NCI-H82 treated with DMSO at 0.1 percent for 48 hours (cell line): Measurements from ENCODE around the gene PDE4DIP.
"Not testable (repeated sequence)": the region's sequence is repeated elsewhere in the genome, so short reads cannot be mapped to it uniquely, and the experiment has no call there.

Source experiments
- DNase-seq: peaks from one replicate; lab custom pipeline; 2025; ENCODE audit not compliant: unreplicated experiment; lab: John Stamatoyannopoulos, UW

The PDE4DIP gene

DNA sequence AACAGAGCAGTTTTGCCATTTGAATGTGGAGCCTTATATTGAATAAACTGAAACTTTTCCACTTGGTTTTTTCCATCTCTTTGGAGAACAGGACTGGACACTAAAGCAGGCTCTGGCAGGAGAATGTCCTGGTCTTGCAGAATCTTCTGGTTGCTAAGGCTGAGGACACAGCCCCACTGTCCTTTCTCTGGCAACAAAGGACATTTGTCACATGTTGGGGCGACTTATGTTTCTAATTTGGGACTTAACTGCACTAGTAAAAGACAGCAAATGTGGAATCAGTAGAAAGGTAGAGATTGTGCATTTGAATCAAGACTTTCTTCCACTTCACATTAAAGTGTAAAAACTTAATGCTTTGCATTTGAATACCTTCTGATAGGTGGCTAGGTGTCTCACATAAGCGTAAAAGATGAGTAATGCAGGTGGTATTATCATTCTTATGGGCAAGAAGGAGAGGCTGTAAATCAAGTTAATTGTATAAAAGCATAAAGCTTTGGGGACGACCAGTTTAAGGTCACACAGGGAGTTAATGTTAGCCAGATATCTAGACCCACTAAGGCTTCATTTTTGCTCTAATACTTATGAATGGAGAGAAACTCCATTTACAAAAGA, 74.7 kb downstream of the PDE4DIP start:
- DNase-seq: not testable (repeated sequence)

DNA sequence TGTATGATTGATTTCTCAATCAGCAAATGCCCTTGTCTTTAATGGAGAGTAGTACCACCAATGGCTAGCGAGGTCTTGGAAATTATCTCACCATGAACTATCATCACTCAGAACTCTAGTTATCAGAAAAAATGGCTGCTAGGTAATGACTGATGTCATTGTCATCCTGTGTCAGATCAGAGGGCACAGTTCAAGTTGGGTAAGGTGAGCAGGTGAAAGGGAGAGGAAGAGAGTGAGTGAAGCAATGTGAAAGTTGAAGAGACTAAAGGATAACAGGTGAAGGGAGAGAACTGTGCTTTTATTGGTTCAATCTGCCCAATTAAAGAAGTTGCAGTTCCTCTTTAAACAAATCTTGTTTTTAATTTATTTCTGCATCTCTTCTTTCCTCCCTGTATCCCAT, 76.8 kb downstream of the PDE4DIP start:
- not testable (repeated sequence) for DNase-seq

DNA sequence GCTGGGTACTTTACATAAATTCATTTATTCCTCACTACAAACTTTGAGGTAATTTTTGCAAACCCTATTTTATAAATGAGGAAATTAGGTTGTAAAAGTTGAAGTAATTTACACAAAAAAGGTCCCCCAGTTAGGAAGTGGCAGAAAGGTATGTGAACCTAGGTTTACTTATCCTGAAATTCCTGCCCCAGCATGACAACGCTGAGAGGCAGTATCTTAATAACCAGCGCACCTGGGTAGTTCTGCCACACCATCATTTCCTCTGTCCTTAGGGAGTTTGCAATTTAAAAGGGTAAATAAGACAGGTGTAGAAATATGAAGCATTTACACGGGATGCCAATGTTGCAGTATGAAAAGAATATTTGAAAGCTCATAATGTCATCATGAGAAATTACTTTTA, 79.6 kb downstream of the PDE4DIP start:
- not testable (repeated sequence) for DNase-seq

DNA sequence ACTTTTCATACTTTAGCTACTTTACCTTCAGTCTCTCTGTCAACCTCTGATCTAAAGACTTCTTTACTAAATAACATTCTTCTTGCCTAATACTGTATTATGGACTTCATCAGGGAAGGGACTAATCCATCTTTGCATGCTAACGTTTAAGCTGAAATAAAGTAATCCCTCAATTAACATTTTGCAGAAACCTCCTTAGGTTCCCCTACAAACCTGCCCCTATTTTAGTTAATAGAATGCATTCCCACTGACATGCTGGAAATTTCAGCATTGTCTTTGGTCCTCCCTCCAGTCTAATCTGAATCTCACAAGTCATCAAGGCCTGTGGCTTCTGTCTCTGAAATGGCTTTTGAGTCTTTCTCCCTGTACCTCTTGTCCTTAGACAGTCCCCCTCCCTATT, 83.4 kb downstream of the PDE4DIP start:
- not testable (repeated sequence) for DNase-seq

DNA sequence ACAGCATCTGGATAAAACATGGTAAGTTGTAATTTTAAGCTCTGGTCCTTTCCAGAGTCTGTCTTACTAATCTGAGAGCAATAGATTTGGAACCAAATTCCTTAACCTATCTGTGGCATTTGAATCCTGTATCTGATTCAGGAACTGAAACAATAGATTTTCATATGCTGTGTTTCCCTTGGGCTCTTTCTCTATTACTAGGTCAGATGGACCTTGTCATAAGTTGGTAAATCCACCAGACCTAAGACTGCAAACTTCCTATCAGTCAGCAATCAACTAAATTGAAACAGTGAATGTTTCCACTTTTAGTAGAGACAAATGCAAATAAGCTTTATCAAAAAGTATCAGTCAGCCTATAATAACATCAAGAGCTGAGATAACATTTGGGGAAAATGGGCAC, 85.0 kb downstream of the PDE4DIP start:
- not testable (repeated sequence) for DNase-seq

DNA sequence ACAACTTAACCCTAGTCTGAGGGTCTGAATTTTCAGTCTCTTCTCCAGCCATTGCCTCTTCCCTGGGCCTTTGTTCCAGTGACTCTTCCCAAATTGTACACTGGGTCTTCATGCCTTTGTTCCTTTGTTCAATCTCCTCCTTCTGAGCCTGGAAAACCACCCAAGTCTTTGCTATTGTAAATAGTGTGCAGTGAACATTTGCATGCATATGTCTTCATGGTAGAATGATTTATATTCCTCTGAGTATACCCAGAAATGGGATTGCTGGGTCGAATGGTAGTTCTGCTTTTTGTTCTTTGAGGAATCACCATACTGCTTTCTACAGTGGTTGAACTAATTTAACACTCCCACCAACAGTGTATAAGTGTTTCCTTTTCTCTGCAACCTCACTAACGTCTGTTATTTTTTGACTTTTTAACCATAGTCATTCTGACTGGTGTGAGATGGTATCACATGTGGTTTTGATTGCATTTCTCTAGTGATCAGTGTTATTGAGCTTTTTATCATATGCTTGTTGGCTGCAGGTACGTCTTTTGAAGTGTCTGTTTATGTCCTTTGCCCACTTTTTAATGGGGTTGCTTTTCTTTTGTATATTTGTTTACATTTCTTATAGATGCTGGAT, 91.3 kb downstream of the PDE4DIP start:
- DNase-seq: not testable (repeated sequence)

DNA sequence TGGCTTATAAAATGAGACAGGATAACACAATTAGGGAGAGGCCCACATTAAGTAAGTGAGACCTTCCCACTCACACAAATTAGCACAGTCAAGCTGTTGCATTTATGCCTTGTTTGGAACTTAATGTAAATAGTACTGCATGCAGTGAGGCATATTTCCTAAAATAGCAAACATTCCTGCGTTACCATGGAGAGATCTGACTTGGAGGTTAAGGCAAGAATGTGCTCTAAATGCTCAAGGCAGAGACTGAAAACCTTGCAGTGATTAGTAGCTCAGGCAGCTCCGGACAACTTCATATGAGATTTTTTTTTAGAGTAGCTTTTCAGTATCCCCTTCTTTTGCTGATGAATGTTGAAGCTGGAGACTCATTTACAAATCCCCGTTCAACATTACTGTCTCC, 98.7 kb downstream of the PDE4DIP start:
- not testable (repeated sequence) for DNase-seq

DNA sequence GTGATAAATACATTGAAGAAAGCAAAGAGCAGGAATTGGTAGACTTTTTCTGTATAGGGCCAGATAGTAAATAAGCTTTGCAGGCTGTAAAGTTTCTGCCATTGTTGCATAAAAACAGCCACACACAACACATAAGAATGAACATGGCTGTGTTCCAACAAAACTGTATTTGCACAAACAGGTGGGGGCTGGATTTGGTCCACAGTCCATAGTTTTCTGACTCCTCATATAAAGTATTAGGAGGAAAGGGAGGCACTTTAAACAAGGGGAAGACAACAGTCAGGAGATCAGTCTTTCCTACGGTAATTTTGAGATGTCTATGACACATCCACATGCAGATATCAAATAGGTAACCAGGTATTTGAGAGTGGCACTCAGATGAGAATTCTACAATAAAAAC, 100.9 kb downstream of the PDE4DIP start:
- not testable (repeated sequence) for DNase-seq

DNA sequence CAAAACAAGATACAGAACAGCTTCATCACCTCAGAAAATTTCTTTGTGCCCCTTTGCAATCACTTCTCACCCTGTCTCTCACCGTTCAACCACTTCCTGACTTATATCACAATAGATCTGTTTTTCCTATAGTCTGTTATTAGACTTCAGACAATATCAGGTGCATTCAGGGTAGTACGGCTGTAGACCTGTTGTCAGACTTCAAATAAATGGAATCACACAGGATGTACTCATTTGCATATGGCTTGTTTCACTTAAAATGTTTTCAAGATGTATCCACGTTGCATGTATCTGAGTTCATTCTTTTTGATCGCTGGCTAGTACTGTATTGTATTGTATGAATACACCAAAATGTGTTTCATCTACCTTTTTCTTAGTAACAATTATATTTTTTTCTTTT, 104.5 kb downstream of the PDE4DIP start:
- not testable (repeated sequence) for DNase-seq

DNA sequence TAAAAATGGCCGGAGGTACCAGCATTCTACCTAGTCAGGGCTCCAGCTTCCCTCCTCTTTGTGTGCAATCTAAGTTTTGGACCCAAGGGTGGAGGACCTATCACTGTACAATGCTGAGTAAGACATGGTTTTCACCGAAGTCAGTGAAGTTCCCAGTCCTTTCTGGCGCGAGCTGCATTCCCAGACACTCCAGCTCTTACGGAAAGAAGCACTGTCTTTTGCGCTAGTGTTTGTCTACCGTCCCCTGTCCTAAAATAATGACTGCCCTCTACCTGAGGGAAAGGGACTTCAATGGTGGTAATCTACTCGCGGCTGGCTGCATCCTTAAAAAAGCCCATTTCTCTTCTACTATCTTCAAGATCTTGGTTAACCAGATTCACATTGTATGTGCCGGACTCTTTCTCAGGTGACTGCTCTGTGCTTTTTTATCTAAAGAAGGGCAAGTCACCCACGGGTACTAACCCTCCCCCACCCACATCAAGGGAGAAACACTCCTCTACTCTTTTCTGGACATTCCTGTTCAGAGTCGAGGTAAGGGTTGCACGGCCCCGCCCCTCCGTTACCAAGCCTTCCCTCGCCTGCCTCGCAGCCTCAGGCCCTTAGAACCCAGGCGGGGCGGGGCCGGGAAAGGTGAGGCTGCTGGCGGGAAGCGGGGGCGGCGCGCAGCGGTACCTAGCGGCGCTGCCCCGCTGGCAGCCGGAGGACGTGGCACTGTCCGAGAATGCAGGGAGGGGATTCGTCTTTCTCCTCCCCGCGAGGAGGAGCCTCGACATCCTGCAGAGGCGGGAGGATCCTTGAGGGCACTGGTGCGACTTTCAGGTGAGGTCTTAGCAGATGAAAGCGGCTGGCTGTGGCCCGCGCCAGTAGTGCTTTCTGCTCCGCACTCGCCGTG, 107.4 kb downstream of the PDE4DIP start:
- DNase-seq: peak; percentile 29

DNA sequence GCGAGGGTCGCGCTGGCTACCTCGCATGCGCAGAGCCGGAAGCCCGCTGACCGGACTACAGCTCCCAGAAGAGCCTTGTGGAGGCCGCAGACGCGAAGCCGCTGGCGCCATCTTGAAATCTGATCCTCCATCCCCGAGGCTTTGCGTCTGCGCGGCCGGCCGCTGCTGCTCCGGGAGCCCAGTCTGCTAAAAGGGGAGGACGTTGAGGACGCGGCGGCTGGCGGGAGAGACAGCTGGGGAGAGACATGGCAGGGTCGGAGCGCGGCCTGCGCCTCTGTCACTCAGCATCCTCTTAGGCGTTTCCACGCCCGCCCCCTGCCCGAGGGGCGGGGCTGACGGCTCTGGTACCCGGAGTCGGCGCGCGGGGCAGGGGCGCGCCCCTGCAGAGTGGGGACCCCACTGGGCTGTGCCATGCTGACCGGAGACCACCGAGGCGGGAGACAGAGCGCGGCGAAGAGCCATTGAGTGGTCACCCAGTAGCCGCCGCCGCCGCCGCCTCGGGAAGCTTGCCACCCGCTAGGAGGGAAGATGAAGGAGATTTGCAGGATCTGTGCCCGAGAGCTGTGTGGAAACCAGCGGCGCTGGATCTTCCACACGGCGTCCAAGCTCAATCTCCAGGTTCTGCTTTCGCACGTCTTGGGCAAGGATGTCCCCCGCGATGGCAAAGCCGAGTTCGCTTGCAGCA, 108.2 kb downstream of the PDE4DIP start:
- DNase-seq: not testable (repeated sequence)

DNA sequence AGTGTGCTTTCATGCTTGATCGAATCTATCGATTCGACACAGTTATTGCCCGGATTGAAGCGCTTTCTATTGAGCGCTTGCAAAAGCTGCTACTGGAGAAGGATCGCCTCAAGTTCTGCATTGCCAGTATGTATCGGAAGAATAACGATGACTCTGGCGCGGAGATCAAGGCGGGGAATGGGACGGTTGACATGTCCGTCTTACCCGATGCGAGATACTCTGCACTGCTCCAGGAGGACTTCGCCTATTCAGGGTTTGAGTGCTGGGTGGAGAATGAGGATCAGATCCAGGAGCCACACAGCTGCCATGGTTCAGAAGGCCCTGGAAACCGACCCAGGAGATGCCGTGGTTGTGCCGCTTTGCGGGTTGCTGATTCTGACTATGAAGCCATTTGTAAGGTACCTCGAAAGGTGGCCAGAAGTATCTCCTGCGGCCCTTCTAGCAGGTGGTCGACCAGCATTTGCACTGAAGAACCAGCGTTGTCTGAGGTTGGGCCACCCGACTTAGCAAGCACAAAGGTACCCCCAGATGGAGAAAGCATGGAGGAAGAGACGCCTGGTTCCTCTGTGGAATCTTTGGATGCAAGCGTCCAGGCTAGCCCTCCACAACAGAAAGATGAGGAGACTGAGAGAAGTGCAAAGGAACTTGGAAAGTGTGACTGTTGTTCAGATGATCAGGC, 108.8 kb downstream of the PDE4DIP start:
- not testable (repeated sequence) for DNase-seq

DNA sequence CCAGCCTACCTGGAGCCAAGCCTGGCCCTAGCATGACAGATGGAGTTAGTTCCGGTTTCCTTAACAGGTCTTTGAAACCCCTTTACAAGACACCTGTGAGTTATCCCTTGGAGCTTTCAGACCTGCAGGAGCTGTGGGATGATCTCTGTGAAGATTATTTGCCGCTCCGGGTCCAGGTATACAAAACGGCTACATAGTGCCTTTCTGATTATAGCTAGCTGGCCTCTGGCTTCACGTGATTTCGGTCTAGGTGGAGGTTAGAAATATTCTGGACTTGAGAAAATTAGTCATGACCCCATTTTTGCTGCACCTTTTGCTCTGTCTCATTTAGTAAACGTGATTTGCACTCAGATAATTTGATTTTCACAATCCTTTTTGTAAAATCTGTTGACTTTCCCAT, 109.5 kb downstream of the PDE4DIP start:
- not testable (repeated sequence) for DNase-seq

DNA sequence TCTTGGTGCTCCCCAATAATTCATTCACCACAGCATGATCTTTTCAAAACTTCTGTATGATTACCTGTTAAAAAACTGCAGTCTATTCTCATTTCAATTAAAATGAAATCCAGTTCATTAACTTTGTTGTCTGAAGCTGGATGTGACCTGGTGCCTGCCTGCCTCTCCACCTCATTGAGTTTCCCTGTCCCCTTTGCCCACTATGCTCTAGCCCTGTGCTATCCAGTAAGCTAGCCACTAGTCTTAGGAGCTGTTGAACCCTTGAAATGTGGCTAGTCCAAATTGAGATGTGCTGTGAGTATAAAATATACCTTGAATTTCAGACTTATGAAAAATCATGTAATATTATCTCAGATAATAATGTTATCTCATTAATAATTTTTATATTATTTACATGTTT, 114.1 kb downstream of the PDE4DIP start:
- DNase-seq: not testable (repeated sequence)

DNA sequence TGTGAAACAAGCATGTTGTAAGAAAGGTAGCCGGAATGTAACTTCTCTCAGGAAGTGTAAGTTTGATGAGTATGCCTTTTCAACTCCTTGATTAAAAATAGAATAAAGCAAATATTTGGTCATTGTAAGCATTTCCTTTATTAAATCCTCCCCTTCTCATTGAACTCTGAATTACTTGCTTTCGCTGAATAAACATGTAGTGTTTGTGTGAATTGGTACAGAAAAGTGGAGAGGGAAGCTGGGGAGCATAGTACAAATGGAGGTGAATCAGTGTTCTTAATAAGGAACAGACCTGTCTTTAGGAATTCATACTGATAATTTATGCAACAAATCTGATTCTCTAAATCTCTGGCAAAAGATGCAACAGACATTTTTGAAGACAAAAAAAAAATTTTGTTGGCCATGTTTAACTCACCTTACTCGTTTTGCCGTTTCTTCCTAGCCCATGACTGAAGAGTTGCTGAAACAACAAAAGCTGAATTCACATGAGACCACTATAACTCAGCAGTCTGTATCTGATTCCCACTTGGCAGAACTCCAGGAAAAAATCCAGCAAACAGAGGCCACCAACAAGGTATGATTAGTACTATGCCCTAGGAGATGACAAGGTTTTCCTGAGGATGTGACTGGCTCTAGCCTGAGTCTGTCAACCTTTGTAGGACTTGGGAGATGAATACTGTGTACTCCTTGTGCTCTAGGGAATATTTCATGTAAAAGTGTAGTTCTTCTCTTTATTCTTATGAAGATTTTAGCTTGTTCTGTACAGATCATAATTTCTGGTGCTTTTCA, 116.2 kb downstream of the PDE4DIP start:
- not testable (repeated sequence) for DNase-seq

DNA sequence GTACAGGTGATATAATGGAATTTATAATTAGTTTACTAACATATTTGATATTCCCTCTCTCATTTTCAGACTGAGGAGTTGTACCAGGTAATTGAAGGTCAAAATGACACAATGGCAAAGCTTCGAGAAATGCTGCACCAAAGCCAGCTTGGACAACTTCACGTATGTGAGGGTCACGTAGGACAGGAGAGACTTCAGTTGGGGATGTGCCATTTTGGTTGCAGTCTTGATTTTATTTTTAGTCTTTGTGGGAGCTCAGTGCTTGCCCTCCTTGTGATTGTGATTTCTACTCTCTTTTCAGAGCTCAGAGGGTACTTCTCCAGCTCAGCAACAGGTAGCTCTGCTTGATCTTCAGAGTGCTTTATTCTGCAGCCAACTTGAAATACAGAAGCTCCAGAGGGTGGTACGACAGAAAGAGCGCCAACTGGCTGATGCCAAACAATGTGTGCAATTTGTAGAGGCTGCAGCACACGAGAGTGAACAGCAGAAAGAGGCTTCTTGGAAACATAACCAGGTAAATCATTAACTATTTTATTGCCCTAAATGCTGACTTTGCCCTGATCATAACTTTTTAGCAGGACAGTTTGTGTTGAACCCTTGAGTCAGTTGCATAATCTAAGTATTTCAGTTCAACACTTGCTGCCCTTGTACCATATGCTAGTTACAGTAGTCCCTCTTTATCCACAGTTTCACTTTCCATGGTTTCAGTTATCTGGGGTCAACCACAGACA, 118.1 kb downstream of the PDE4DIP start:
- not testable (repeated sequence) for DNase-seq

DNA sequence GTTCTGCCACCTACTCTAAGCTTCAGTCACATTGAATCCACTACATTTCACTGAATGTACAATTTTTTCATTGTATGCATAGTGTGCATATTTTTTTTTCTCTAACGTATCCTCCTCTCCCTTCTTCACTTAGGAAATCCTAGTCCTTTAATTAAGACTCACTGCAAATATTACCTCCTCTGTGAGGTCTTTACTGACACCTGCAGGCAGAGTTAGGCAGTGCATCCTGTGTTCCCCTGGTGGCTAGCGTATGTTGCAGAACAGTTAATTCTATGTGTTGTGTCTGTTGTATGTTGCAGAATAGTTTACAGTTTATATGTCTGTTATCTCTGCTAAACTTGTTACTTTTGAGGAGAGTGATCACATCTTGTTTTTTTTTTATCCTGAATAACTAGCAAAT, 121.9 kb downstream of the PDE4DIP start:
- DNase-seq: not testable (repeated sequence)

DNA sequence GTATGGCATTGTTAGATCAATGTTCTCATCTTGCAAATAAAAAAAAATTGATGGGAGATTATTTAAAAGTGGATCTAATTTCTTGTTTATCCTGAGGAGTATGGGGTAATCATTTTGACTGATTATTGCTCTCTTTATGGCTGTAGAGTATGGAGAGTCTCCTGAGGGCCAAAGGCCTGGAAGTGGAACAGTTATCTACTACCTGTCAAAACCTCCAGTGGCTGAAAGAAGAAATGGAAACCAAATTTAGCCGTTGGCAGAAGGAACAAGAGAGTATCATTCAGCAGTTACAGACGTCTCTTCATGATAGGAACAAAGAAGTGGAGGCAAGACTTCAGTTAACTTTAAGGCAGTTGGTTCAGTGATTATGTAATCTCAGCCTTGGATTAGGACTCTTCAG, 123.4 kb downstream of the PDE4DIP start:
- not testable (repeated sequence) for DNase-seq

DNA sequence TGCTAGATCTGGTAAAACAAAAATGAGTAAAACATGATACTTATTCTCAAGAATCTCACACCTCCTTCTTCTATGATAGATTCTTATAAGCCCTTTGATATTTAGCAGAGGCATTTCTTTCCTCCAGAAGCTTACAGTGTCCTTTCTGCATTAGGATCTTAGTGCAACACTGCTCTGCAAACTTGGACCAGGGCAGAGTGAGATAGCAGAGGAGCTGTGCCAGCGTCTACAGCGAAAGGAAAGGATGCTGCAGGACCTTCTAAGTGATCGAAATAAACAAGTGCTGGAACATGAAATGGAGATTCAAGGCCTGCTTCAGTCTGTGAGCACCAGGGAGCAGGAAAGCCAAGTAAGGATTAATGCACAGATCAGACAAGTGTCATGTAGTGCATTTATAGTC, 124.5 kb downstream of the PDE4DIP start:
- not testable (repeated sequence) for DNase-seq
